ENCODE data around the gene SRC.

Gene SRC

DNA sequence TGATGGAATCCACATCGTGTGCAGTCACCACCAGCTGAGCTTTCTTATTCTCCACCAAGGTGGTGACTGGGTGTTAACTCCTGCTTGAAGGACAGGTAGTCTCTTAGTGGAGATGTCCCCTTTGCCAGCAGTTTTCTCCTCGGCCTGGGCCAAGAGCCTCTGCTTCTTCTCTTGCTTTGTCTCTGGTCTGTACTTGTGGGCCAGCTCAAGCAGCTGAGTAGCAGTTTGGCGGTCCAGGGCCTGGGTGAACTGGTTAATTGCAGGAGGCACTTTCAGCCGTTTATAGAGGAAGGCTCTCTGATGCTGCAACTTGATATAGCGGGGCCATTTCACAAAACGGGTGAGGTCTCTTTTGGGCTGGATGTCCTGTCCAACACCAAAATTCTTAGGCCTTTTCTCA is 99.1 kb downstream of the SRC start:
- DNase-seq (ENCODE audit: insufficient read length, low spot score) (no peak), FAIRE-seq (no peak)
- no peak for TF ChIP-seq POLR2AphosphoS5 (IDR thresholded peaks at IDR 0.05; ENCODE audit: low read depth, low read length)
- no peak for TF ChIP-seq PAX5 (IDR thresholded peaks at IDR 0.05; ENCODE audit: insufficient read depth, low read length, severe bottlenecking)
- no peak for TF ChIP-seq POU2F2 (IDR thresholded peaks at IDR 0.05; ENCODE audit: low read depth, low read length)
- no peak for TF ChIP-seq TAF1 (IDR thresholded peaks at IDR 0.05; ENCODE audit: low read depth, low read length)
- TF ChIP-seq POLR2A (IDR thresholded peaks at IDR 0.05; ENCODE audit: low read depth, low read length) = no peak
- TF ChIP-seq SPI1 (IDR thresholded peaks at IDR 0.05; ENCODE audit: low read depth, low read length) = no peak

- DNase-seq (ENCODE audit: insufficient read length, low spot score) (no peak), FAIRE-seq (no peak)
- TF ChIP-seq PAX5 (IDR thresholded peaks at IDR 0.05; ENCODE audit: insufficient read depth, low read length, severe bottlenecking) = no peak
- TF ChIP-seq POLR2AphosphoS5 (IDR thresholded peaks at IDR 0.05; ENCODE audit: low read depth, low read length) = no peak
- TF ChIP-seq POLR2A (IDR thresholded peaks at IDR 0.05; ENCODE audit: low read depth, low read length) = no peak
- no peak for TF ChIP-seq SPI1 (IDR thresholded peaks at IDR 0.05; ENCODE audit: low read depth, low read length)
- no peak for TF ChIP-seq POU2F2 (IDR thresholded peaks at IDR 0.05; ENCODE audit: low read depth, low read length)
- TF ChIP-seq TAF1 (IDR thresholded peaks at IDR 0.05; ENCODE audit: low read depth, low read length) = no peak
Measured at GRCh38 chr20:37446286-37447032, 100.5 kb downstream of the SRC start.

- no peak for FAIRE-seq
- no peak for DNase-seq (ENCODE audit: insufficient read length, low spot score)
- no peak for TF ChIP-seq TAF1 (IDR thresholded peaks at IDR 0.05; ENCODE audit: low read depth, low read length)
- no peak for TF ChIP-seq POLR2A (IDR thresholded peaks at IDR 0.05; ENCODE audit: low read depth, low read length)
- TF ChIP-seq POU2F2 (IDR thresholded peaks at IDR 0.05; ENCODE audit: low read depth, low read length) = no peak
- no peak for TF ChIP-seq SPI1 (IDR thresholded peaks at IDR 0.05; ENCODE audit: low read depth, low read length)
- TF ChIP-seq PAX5 (IDR thresholded peaks at IDR 0.05; ENCODE audit: insufficient read depth, low read length, severe bottlenecking) = no peak
- no peak for TF ChIP-seq POLR2AphosphoS5 (IDR thresholded peaks at IDR 0.05; ENCODE audit: low read depth, low read length)
Measured at GRCh38 chr20:37447688-37448087, 101.7 kb downstream of the SRC start.

GRCh38 chr20:37449276-37449675 is 103.3 kb downstream of the SRC start:
- TF ChIP-seq POLR2A (IDR thresholded peaks at IDR 0.05; ENCODE audit: low read depth, low read length) (no peak), PAX5 (IDR thresholded peaks at IDR 0.05; ENCODE audit: insufficient read depth, low read length, severe bottlenecking) (no peak), SPI1 (IDR thresholded peaks at IDR 0.05; ENCODE audit: low read depth, low read length) (no peak), POLR2AphosphoS5 (IDR thresholded peaks at IDR 0.05; ENCODE audit: low read depth, low read length) (no peak), TAF1 (IDR thresholded peaks at IDR 0.05; ENCODE audit: low read depth, low read length) (no peak)
- DNase-seq (ENCODE audit: insufficient read length, low spot score) (no peak), FAIRE-seq (no peak)

DNA sequence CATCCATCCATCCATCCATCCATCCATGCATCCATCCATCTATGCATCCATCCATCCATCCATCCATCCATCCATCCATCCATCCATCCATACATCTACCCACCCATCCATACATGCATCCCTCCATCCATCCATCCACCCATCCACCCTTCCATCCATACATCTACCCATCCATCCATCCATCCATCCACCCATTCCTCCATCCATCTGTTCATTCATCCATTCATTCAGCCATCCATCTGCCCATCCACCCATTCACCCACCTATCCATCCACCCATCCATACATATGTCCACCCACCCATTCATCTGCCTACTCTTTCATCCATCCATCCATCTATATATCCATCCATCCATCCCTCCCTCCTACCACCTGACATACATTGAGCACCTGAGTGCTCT is 104.4 kb downstream of the SRC start:
- DNase-seq (ENCODE audit: insufficient read length, low spot score) (no peak), FAIRE-seq (no peak)
- TF ChIP-seq SPI1 (IDR thresholded peaks at IDR 0.05; ENCODE audit: low read depth, low read length) = no peak
- TF ChIP-seq TAF1 (IDR thresholded peaks at IDR 0.05; ENCODE audit: low read depth, low read length) = no peak
- no peak for TF ChIP-seq POU2F2 (IDR thresholded peaks at IDR 0.05; ENCODE audit: low read depth, low read length)
- TF ChIP-seq PAX5 (IDR thresholded peaks at IDR 0.05; ENCODE audit: insufficient read depth, low read length, severe bottlenecking) = no peak
- TF ChIP-seq POLR2A (IDR thresholded peaks at IDR 0.05; ENCODE audit: low read depth, low read length) = no peak
- TF ChIP-seq POLR2AphosphoS5 (IDR thresholded peaks at IDR 0.05; ENCODE audit: low read depth, low read length) = no peak

- FAIRE-seq = no peak
- TF ChIP-seq TAF1 (IDR thresholded peaks at IDR 0.05; ENCODE audit: low read depth, low read length) (no peak), POLR2A (IDR thresholded peaks at IDR 0.05; ENCODE audit: low read depth, low read length) (no peak), SPI1 (IDR thresholded peaks at IDR 0.05; ENCODE audit: low read depth, low read length) (no peak), POLR2AphosphoS5 (IDR thresholded peaks at IDR 0.05; ENCODE audit: low read depth, low read length) (no peak), PAX5 (IDR thresholded peaks at IDR 0.05; ENCODE audit: insufficient read depth, low read length, severe bottlenecking) (no peak), POU2F2 (IDR thresholded peaks at IDR 0.05; ENCODE audit: low read depth, low read length) (no peak)
- DNase-seq (ENCODE audit: insufficient read length, low spot score) = no peak
Measured at GRCh38 chr20:37451616-37452015, 105.7 kb downstream of the SRC start.

- no peak for FAIRE-seq
- no peak for DNase-seq (ENCODE audit: insufficient read length, low spot score)
- no peak for TF ChIP-seq POLR2AphosphoS5 (IDR thresholded peaks at IDR 0.05; ENCODE audit: low read depth, low read length)
- no peak for TF ChIP-seq POLR2A (IDR thresholded peaks at IDR 0.05; ENCODE audit: low read depth, low read length)
- TF ChIP-seq POU2F2 (IDR thresholded peaks at IDR 0.05; ENCODE audit: low read depth, low read length) = no peak
- TF ChIP-seq TAF1 (IDR thresholded peaks at IDR 0.05; ENCODE audit: low read depth, low read length) = no peak
- no peak for TF ChIP-seq SPI1 (IDR thresholded peaks at IDR 0.05; ENCODE audit: low read depth, low read length)
- TF ChIP-seq PAX5 (IDR thresholded peaks at IDR 0.05; ENCODE audit: insufficient read depth, low read length, severe bottlenecking) = no peak
Measured at GRCh38 chr20:37452236-37452635, 106.3 kb downstream of the SRC start.

DNA sequence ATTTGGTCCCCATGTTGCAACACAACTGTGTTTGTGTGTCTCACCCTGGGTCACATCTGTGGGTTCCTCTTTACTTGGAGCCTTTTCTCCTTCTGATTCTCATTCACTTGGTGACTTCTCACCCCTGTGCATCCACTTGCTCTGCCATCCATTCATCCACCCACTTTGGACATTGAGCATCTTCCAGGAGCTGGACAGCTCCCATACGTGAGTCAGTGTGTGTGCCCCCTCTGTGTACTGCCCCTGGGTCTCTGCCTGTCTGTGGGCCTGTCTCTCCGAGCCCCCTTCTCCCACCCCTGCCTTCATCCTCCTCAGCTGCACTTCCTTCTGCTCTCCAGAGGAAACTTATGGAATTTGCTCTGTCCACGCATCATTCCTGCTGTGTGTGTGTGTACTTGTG is 107.3 kb downstream of the SRC start:
- TF ChIP-seq SPI1 (IDR thresholded peaks at IDR 0.05; ENCODE audit: low read depth, low read length) (no peak), POU2F2 (IDR thresholded peaks at IDR 0.05; ENCODE audit: low read depth, low read length) (no peak), POLR2AphosphoS5 (IDR thresholded peaks at IDR 0.05; ENCODE audit: low read depth, low read length) (no peak), POLR2A (IDR thresholded peaks at IDR 0.05; ENCODE audit: low read depth, low read length) (no peak), TAF1 (IDR thresholded peaks at IDR 0.05; ENCODE audit: low read depth, low read length) (no peak), PAX5 (IDR thresholded peaks at IDR 0.05; ENCODE audit: insufficient read depth, low read length, severe bottlenecking) (no peak)
- FAIRE-seq (no peak), DNase-seq (ENCODE audit: insufficient read length, low spot score) (no peak)

DNA sequence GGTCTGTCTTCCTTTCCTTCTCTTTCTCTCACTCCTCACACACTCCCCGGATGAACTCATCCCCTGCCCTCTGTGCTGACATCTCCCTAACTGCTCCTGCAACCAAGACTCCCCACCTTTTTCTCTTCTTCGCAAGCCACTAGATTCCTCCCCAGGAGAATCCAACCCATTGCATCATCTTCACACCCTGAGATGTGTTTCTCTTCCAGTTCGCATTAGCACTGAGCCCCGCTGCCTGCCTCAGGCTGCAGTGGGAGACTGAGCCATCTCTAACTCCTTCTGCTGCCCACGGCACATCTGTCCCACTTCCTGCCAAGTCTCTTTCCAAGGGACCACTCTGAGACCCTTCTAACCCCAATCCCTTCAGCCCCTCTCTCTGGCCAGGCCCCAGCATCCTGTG is 107.9 kb downstream of the SRC start:
- DNase-seq (ENCODE audit: insufficient read length, low spot score) (no peak), FAIRE-seq (no peak)
- TF ChIP-seq POLR2A (IDR thresholded peaks at IDR 0.05; ENCODE audit: low read depth, low read length) (no peak), TAF1 (IDR thresholded peaks at IDR 0.05; ENCODE audit: low read depth, low read length) (no peak), SPI1 (IDR thresholded peaks at IDR 0.05; ENCODE audit: low read depth, low read length) (no peak), POLR2AphosphoS5 (IDR thresholded peaks at IDR 0.05; ENCODE audit: low read depth, low read length) (no peak), PAX5 (IDR thresholded peaks at IDR 0.05; ENCODE audit: insufficient read depth, low read length, severe bottlenecking) (no peak), POU2F2 (IDR thresholded peaks at IDR 0.05; ENCODE audit: low read depth, low read length) (no peak)
